ENCODE results near the gene COX4I2.

COX4I2 gene

GRCh38 chr20:31691646-31692275, 54.0 kb downstream of the COX4I2 start:
- DNase-seq (ENCODE audit: extremely low read depth, low read depth) = no peak
- TF ChIP-seq CTCF (IDR thresholded peaks at IDR 0.05; ENCODE audit: low read depth, low read length, missing control alignments) = no peak
- H3K4me3 ChIP-seq (replicated peaks; ENCODE audit: low read depth, low read length) = no peak overlapping the region

GRCh38 chr20:31693402-31693801, 55.7 kb downstream of the COX4I2 start:
- TF ChIP-seq CTCF (IDR thresholded peaks at IDR 0.05; ENCODE audit: low read depth, low read length, missing control alignments) = no peak
- no peak overlapping the region for H3K4me3 ChIP-seq (replicated peaks; ENCODE audit: low read depth, low read length)
- DNase-seq (ENCODE audit: extremely low read depth, low read depth) = no peak

- TF ChIP-seq CTCF (IDR thresholded peaks at IDR 0.05; ENCODE audit: low read depth, low read length, missing control alignments) = no peak
- no peak overlapping the region for H3K4me3 ChIP-seq (replicated peaks; ENCODE audit: low read depth, low read length)
- DNase-seq (ENCODE audit: extremely low read depth, low read depth) = no peak
Measured at GRCh38 chr20:31693987-31694661, 56.4 kb downstream of the COX4I2 start.
